Mammary epithelial cell (primary cell): ENCODE measurements around the gene TMEM167B.

Experiments
- EZH2 ChIP-seq: IDR thresholded peaks from 2 replicates; pipeline ENCODE4 v1.6.1; 2012; ENCODE audit warnings: low read length, inconsistent platforms, borderline replicate concordance
- TF ChIP-seq, protein P1 (sequence below), 2 donors: IDR thresholded peaks in 1 of 2; conservative IDR thresholded peaks in 1 of 2; 2 replicates each; pipeline ENCODE4 v1.5.1; 2011 to 2012; ENCODE audit warnings: inconsistent platforms in 2 of 2, low read length in 2 of 2, mild to moderate bottlenecking in 2 of 2, control low read depth in 1 of 2, low read depth in 1 of 2; ENCODE audit not compliant: insufficient read depth in 1 of 2; ENCODE audit errors: extremely low read depth in 1 of 2

DNA sequence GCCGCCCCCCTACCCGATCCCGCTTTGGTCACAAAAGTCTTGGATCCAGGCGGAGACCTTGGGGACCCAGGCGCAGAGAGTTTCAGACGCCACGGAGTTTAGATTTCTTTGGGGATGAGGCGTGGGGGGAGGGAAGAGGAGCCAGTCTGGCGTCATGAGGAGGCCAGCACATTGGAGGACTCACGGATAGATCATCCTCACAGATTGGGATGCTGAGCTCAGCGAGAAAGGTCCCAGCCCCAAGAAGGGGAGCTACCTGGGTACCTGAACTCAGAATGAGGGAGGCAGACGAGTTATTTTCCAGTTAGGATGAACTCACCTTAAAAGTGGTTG is 23.7 kb downstream of the TMEM167B start:
- TF ChIP-seq, protein P1, sequence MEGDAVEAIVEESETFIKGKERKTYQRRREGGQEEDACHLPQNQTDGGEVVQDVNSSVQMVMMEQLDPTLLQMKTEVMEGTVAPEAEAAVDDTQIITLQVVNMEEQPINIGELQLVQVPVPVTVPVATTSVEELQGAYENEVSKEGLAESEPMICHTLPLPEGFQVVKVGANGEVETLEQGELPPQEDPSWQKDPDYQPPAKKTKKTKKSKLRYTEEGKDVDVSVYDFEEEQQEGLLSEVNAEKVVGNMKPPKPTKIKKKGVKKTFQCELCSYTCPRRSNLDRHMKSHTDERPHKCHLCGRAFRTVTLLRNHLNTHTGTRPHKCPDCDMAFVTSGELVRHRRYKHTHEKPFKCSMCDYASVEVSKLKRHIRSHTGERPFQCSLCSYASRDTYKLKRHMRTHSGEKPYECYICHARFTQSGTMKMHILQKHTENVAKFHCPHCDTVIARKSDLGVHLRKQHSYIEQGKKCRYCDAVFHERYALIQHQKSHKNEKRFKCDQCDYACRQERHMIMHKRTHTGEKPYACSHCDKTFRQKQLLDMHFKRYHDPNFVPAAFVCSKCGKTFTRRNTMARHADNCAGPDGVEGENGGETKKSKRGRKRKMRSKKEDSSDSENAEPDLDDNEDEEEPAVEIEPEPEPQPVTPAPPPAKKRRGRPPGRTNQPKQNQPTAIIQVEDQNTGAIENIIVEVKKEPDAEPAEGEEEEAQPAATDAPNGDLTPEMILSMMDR (conservative IDR thresholded peaks at IDR 0.05 in 1 of 2, IDR thresholded peaks at IDR 0.05 in 1 of 2; ENCODE audit: extremely low read depth in 1 of 2, insufficient read depth in 1 of 2, low read depth in 1 of 2, low read length in 2 of 2) = no peak
- no peak for TF ChIP-seq EZH2
